Duodenal mucosa (tissue), 2 donors: ENCODE data around the gene ANP32E.
"Not testable (repeated sequence)": the region's sequence is repeated elsewhere in the genome, so short reads cannot be mapped to it uniquely, and the experiment has no call there.

Source experiments
- H3K27ac ChIP-seq: one replicate; pipeline ENCODE4 v1.7.0; 2013; ENCODE audit warnings: low read depth, low read length
- H3K27me3 ChIP-seq, 2 donors: one replicate each; pipeline ENCODE4 v1.7.0; 2013; ENCODE audit warnings: low read length in 2 of 2, control low read depth in 1 of 2; ENCODE audit not compliant: insufficient read depth in 2 of 2, control insufficient read depth in 1 of 2
- H3K36me3 ChIP-seq, 2 donors: one replicate each; pipeline ENCODE4 v1.7.0; 2013; ENCODE audit warnings: low read length in 2 of 2, control low read depth in 1 of 2; ENCODE audit not compliant: insufficient read depth in 2 of 2, control insufficient read depth in 1 of 2
- H3K4me1 ChIP-seq, 2 donors: one replicate each; pipeline ENCODE4 v1.7.0; 2013; ENCODE audit warnings: low read length in 2 of 2, control low read depth in 1 of 2; ENCODE audit not compliant: insufficient read depth in 2 of 2, control insufficient read depth in 1 of 2
- H3K4me3 ChIP-seq, 2 donors: one replicate each; pipeline ENCODE4 v1.7.0; 2013; ENCODE audit warnings: low read length in 2 of 2, low read depth in 1 of 2
- H3K9ac ChIP-seq, 2 donors: one replicate each; pipeline ENCODE4 v1.7.0; 2013; ENCODE audit warnings: low read length in 2 of 2, low read depth in 1 of 2
- H3K9me3 ChIP-seq, 2 donors: one replicate each; pipeline ENCODE4 v1.7.0; 2013; ENCODE audit warnings: low read length in 2 of 2, control low read depth in 1 of 2; ENCODE audit not compliant: control insufficient read depth in 1 of 2

Gene ANP32E

DNA sequence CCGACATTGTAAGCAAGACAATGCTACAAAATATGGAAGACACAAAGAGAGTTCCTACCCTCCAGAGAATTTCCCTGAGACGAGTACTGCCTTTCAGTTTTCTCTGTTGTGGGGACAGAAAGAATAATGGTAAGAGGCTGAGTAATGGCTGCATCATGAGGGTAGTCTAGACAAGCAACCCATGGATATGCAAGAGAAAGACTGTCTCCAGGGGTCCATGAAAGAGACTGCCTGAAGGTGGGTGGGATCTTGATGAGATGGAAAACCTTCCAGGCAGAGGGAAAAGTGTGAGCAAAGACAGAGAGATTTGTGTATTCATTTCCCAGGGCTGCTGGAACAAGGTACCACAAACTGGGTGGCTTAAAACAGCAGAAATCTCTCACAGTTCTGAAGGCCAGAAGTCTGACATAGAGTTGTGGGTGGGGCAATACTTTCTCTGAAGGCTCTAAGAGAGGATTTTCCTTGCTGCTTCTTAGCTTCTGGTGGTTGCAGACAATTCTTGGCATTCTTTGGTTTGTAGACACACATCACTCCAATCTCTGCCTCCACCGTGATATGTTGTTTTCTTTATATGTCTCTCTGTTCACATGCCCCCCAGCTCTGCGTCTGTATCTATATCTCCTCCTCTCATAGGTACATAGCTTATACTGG lies 41.4 kb downstream of the ANP32E start:
- no peaks in the 10 kb centered on the region for H3K4me1 ChIP-seq
- no peaks in the 10 kb centered on the region for H3K9me3 ChIP-seq
- no peak overlapping the region for H3K4me3 ChIP-seq
- no peak overlapping the region for H3K27ac ChIP-seq
- H3K36me3 ChIP-seq, result no peaks in the 10 kb centered on the region
- no peaks in the 10 kb centered on the region for H3K27me3 ChIP-seq
- no peak overlapping the region for H3K9ac ChIP-seq

DNA sequence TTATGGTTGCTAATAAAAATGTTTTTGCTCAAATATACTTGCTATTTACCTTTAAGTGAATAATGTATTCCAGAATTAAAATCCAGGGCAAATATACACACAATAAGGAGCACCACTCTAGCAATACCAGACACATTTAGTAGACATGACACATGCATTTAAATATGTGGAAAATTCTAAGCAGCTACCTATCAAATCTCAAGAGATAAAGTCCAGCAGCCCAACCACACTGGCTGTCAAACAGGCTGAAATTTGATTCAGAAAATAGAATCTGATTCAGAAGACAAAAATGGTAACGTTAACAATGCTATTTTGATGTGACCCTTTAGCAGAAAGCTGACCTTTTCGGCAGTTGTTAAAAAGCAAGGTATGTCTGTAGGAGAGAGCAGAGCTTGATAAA lies 43.9 kb downstream of the ANP32E start:
- no peak overlapping the region for H3K9ac ChIP-seq
- H3K27ac ChIP-seq, result no peak overlapping the region

DNA sequence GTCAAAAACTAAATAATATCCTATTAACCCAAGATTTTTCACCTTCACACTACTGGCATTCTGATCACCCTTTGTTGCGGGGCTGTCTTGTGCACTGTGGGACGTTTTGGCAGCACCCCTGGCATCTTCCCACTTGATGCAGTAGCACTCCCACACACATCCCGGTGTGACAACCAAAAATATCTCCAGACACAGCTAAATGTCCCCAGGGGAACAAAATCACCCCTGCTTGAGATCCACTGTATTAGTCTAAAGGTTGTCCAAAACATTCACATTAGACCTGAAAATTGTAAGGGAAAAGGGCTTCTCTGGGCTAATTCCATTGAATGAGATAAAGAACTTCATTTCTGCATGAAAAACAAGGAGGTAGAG lies 48.4 kb downstream of the ANP32E start:
- Histone ChIP-seq H3K4me1 (peaks cover 0 to 3% of the 10 kb centered on the region in 2 donors), H3K27ac (no peak overlapping the region), H3K27me3 (no peaks in the 10 kb centered on the region), H3K4me3 (no peak overlapping the region), H3K9ac (no peak overlapping the region), H3K9me3 (no peaks in the 10 kb centered on the region), H3K36me3 (no peaks in the 10 kb centered on the region)

More for the DNA sequence above, 43.9 kb downstream of the ANP32E start:
- Histone ChIP-seq H3K4me3 (no peak overlapping the region), H3K4me1 (no peaks in the 10 kb centered on the region), H3K36me3 (no peaks in the 10 kb centered on the region), H3K27me3 (no peaks in the 10 kb centered on the region), H3K9me3 (no peaks in the 10 kb centered on the region)

DNA sequence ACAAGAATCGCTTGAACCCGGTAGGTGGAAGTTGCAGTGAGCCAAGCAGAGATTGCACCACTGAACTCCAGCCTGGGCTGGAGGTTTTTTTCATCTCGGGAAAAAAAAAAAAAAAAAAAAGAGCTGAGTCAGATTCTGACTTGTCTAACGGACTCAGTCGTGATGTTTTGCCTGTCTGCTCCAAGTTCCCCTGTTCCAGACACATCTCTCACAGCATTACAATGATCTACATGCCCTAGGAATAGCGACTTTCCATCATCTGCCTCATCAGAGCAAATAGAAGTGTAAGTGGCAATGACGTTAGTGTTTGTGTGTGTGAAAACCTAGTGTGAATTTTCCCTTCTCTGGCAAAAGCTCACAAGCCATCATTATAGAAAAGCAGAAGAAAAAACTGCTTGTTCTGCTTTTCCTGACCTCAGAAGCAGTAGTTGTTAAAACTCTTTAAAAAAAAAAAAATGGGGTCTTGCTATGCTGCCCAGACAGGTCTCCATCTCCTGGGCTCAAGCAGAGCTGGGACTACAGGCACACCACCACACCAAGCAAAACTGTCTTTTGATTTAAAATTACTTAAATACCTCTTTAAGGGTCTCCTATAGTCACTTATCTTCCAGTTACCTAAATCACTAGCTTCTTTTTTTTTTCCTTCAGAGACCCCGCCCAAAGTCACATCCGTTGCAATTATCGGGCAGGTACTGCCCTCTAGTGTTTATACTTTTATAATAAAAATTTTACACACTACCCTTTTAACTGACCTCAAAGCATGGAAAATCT lies 48.9 kb downstream of the ANP32E start:
- Histone ChIP-seq H3K27ac (no peak overlapping the region), H3K9ac (no peak overlapping the region), H3K4me3 (peak overlapping the region; percentile 29 to 48), H3K4me1 (peaks cover 0 to 3% of the 10 kb centered on the region in 2 donors), H3K36me3 (no peaks in the 10 kb centered on the region), H3K27me3 (no peaks in the 10 kb centered on the region), H3K9me3 (no peaks in the 10 kb centered on the region)

GRCh38 chr1:150186438-150186788 lies 49.5 kb downstream of the ANP32E start:
- H3K27ac ChIP-seq, H3K27me3 ChIP-seq, H3K4me1 ChIP-seq, H3K36me3 ChIP-seq, H3K9me3 ChIP-seq, H3K4me3 ChIP-seq, H3K9ac ChIP-seq: not testable (repeated sequence)

DNA sequence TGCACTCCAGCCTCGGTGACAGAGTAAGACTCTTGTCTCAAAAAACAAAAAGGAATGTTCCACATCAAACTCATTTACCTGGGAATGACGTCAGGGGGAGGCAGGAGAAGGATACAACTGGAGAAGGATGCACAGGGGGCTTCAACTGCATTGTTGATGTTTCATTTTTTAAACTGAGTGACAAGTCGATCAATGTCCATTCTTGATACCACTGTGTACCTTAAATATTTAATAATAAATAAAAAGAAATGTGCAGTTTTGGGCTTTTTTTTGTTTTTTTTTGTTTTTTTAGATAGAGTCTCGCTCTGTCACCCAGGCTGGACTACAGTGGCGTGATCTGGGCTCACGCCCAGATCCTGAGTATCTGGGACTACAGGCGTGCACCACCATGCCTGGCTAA lies 50.4 kb downstream of the ANP32E start:
- H3K4me3 ChIP-seq, result no peak overlapping the region
- H3K36me3 ChIP-seq, result no peaks in the 10 kb centered on the region
- no peaks in the 10 kb centered on the region for H3K9me3 ChIP-seq
- no peak overlapping the region for H3K9ac ChIP-seq
- no peak overlapping the region for H3K27ac ChIP-seq
- H3K4me1 ChIP-seq, result peaks cover 0 to 3% of the 10 kb centered on the region in 2 donors
- H3K27me3 ChIP-seq, result no peaks in the 10 kb centered on the region

DNA sequence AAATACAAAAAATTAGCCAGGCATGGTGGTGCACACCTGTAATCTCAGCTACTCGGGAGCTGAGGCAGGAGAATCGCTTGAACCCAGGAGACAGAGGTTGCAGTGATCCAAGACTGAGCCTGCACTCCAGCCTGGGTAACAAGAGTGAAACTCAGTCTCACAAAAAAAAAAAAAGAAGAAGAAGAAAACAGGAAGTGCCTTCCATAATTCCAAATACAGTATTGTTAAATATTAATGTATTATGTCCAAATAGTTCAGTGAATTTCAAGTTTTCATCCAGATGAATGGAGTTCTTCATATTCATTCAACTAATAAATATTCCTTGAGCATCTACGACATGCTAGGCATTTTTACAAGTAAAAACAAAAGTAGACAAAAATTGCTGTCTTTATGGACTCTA lies 52.9 kb downstream of the ANP32E start:
- H3K4me1 ChIP-seq, result peaks cover 9% of the 10 kb centered on the region in 2 donors
- no peaks in the 10 kb centered on the region for H3K9me3 ChIP-seq
- H3K4me3 ChIP-seq, result no peak overlapping the region
- H3K27ac ChIP-seq, result no peak overlapping the region
- H3K9ac ChIP-seq, result no peak overlapping the region
- H3K36me3 ChIP-seq, result no peaks in the 10 kb centered on the region
- H3K27me3 ChIP-seq, result no peaks in the 10 kb centered on the region

DNA sequence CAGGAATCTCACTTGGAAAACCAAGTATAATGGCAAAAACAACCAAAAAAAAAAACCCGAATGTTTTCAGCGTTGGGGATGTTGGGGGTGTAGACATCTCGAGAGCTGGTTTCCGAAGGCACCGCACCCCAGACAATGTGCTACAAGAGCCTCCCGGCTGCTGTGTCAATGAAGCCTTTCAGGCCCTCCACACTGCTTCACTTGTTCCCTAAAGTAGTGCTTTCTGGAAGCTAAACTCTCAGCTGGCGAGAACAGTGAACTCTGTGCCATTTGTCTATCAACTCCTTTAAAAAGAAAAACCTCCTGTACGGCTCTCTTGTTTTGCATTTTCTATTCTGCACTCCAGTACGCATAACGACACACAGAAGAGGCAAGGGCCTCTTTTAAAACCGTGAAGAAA lies 53.7 kb downstream of the ANP32E start:
- Histone ChIP-seq H3K27me3 (no peaks in the 10 kb centered on the region), H3K4me1 (peaks cover 9 to 13% of the 10 kb centered on the region in 2 donors), H3K36me3 (no peaks in the 10 kb centered on the region), H3K27ac (no peak overlapping the region), H3K4me3 (no peak overlapping the region), H3K9me3 (no peaks in the 10 kb centered on the region), H3K9ac (no peak overlapping the region)

DNA sequence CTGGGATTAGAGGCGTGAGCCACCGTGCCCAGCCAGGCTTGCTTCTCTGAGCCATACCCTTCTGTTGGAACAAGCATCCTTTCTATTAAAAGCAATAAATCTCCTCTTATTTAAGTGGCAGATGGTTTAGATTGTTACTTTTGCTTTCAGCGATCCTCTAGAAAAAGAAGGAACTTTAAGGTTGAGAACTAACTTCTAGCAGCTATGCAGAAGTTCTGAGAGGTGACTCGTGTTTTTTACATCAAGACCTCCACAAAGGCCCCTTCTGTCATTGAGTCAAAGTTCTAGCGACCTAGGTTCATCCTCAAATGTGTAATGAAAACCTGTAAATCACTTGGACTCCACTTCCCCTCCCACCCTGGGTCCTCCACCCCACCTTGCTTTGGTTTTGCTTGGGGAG lies 55.4 kb downstream of the ANP32E start:
- Histone ChIP-seq H3K9me3 (no peaks in the 10 kb centered on the region), H3K9ac (no peak overlapping the region), H3K4me3 (no peak overlapping the region), H3K36me3 (no peaks in the 10 kb centered on the region), H3K27me3 (no peaks in the 10 kb centered on the region), H3K27ac (no peak overlapping the region), H3K4me1 (peaks cover 6 to 16% of the 10 kb centered on the region in 2 donors)

GRCh38 chr1:150179867-150180266 lies 56.0 kb downstream of the ANP32E start:
- Histone ChIP-seq H3K4me1 (peaks cover 6 to 16% of the 10 kb centered on the region in 2 donors), H3K4me3 (no peak overlapping the region), H3K9ac (no peak overlapping the region), H3K27me3 (no peaks in the 10 kb centered on the region), H3K36me3 (no peaks in the 10 kb centered on the region), H3K9me3 (no peaks in the 10 kb centered on the region), H3K27ac (no peak overlapping the region)
